Measurements from ENCODE around the gene BLMH. TPM values are rescaled to one million over a fixed set of nuclear protein-coding genes. Genes with fewer than 3 reads are reported as not detected.
A peak's percentile ranks its signal among the peaks of the same experiment; 100 is the strongest.

The BLMH gene
- total and polyA plus RNA-seq, 2 experiments from 2014 or later = 36.4 to 58.7 TPM

DNA sequence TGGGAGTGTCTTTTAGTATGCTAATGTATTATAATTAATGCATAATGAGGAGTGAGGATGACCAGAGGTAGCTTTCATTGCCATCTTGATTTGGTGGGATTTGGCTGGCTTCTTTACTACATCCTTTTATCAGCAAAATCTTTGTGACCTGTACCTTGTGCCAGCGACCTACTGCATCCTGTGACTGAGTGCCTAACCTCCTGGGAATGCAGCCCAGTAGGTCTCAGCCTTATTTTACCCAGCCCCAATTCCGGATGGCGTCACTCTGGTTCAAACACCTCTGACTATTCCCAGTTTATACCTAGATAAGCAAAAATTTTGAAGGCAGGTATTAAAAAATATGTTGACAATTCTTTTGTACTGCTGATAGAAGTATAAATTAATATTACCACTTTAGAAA is 10.5 kb upstream of the BLMH start (continued):
- TF ChIP-seq, protein P1, sequence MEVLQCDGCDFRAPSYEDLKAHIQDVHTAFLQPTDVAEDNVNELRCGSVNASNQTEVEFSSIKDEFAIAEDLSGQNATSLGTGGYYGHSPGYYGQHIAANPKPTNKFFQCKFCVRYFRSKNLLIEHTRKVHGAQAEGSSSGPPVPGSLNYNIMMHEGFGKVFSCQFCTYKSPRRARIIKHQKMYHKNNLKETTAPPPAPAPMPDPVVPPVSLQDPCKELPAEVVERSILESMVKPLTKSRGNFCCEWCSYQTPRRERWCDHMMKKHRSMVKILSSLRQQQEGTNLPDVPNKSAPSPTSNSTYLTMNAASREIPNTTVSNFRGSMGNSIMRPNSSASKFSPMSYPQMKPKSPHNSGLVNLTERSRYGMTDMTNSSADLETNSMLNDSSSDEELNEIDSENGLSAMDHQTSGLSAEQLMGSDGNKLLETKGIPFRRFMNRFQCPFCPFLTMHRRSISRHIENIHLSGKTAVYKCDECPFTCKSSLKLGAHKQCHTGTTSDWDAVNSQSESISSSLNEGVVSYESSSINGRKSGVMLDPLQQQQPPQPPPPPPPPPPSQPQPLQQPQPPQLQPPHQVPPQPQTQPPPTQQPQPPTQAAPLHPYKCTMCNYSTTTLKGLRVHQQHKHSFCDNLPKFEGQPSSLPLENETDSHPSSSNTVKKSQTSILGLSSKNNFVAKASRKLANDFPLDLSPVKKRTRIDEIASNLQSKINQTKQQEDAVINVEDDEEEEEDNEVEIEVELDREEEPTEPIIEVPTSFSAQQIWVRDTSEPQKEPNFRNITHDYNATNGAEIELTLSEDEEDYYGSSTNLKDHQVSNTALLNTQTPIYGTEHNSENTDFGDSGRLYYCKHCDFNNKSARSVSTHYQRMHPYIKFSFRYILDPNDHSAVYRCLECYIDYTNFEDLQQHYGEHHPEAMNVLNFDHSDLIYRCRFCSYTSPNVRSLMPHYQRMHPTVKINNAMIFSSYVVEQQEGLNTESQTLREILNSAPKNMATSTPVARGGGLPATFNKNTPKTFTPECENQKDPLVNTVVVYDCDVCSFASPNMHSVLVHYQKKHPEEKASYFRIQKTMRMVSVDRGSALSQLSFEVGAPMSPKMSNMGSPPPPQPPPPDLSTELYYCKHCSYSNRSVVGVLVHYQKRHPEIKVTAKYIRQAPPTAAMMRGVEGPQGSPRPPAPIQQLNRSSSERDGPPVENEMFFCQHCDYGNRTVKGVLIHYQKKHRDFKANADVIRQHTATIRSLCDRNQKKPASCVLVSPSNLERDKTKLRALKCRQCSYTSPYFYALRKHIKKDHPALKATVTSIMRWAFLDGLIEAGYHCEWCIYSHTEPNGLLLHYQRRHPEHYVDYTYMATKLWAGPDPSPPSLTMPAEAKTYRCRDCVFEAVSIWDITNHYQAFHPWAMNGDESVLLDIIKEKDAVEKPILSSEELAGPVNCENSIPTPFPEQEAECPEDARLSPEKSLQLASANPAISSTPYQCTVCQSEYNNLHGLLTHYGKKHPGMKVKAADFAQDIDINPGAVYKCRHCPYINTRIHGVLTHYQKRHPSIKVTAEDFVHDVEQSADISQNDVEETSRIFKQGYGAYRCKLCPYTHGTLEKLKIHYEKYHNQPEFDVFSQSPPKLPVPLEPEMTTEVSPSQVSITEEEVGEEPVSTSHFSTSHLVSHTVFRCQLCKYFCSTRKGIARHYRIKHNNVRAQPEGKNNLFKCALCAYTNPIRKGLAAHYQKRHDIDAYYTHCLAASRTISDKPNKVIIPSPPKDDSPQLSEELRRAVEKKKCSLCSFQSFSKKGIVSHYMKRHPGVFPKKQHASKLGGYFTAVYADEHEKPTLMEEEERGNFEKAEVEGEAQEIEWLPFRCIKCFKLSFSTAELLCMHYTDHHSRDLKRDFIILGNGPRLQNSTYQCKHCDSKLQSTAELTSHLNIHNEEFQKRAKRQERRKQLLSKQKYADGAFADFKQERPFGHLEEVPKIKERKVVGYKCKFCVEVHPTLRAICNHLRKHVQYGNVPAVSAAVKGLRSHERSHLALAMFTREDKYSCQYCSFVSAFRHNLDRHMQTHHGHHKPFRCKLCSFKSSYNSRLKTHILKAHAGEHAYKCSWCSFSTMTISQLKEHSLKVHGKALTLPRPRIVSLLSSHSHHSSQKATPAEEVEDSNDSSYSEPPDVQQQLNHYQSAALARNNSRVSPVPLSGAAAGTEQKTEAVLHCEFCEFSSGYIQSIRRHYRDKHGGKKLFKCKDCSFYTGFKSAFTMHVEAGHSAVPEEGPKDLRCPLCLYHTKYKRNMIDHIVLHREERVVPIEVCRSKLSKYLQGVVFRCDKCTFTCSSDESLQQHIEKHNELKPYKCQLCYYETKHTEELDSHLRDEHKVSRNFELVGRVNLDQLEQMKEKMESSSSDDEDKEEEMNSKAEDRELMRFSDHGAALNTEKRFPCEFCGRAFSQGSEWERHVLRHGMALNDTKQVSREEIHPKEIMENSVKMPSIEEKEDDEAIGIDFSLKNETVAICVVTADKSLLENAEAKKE (CRISPR knock-in tag; IDR thresholded peaks at IDR 0.05) = no peak
- TF ChIP-seq, protein P2, sequence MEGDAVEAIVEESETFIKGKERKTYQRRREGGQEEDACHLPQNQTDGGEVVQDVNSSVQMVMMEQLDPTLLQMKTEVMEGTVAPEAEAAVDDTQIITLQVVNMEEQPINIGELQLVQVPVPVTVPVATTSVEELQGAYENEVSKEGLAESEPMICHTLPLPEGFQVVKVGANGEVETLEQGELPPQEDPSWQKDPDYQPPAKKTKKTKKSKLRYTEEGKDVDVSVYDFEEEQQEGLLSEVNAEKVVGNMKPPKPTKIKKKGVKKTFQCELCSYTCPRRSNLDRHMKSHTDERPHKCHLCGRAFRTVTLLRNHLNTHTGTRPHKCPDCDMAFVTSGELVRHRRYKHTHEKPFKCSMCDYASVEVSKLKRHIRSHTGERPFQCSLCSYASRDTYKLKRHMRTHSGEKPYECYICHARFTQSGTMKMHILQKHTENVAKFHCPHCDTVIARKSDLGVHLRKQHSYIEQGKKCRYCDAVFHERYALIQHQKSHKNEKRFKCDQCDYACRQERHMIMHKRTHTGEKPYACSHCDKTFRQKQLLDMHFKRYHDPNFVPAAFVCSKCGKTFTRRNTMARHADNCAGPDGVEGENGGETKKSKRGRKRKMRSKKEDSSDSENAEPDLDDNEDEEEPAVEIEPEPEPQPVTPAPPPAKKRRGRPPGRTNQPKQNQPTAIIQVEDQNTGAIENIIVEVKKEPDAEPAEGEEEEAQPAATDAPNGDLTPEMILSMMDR (conservative IDR thresholded peaks at IDR 0.05; ENCODE audit: low read depth in 2 of 2) = no peak

DNA sequence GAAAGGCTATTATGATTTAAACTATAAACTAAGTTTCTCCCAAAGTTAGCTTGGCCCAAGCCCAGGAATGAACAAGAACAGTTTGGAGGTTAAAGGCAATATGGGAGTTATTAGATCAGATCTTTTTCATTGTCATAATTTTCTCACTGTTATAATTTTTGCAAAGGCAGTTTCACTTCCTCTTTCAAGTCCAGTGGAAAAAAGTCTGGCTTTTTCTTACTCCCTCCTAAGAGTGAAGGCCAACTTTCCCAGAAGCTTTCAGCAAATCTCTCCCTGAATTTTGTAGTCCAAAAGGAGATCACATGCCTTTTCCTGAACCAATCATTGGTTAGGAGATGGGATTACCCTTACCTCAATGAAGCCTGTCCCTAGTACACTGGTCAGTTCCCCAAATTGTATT is 9.1 kb upstream of the BLMH start:
- no peaks in the 10 kb centered on the region for H3K79me2 ChIP-seq (replicated peaks; ENCODE audit: insufficient read depth)
- no peaks in the 10 kb centered on the region for H3K36me3 Mint-ChIP-seq (ENCODE audit: low read depth)
- DNase-seq (ENCODE audit: low spot score) = no peak
- no peak overlapping the region for H3K27ac Mint-ChIP-seq
- H3K4me1 ChIP-seq (ENCODE audit: insufficient read depth) = no peaks in the 10 kb centered on the region
- H3K36me3 ChIP-seq (ENCODE audit: insufficient read depth) = no peaks in the 10 kb centered on the region
- no peaks in the 10 kb centered on the region for H4K20me1 ChIP-seq (replicated peaks; ENCODE audit: insufficient read depth)
- H3K27me3 Mint-ChIP-seq (ENCODE audit: insufficient read depth, low read depth, poor library complexity) = peaks cover 3% of the 10 kb centered on the region
- no peak overlapping the region for H3K4me3 Mint-ChIP-seq
- H3F3A ChIP-seq (replicated peaks; ENCODE audit: low read depth) = no peaks in the 10 kb centered on the region
- no peak overlapping the region for H3K27ac ChIP-seq (ENCODE audit: low read depth)
- H3K4me2 ChIP-seq = no peak overlapping the region
- no peaks in the 10 kb centered on the region for H3K4me1 Mint-ChIP-seq
- 0 out of 3 replicates have a peak, but pooled peaks cover 4% of the 10 kb centered on the region for H3K9me3 Mint-ChIP-seq
- H2AFZ ChIP-seq = peak overlapping the region; percentile 32; the same call in 1 of the 2 replicates
- no peak overlapping the region for H3K4me3 ChIP-seq
- ATAC-seq = no peak
- no peaks in the 10 kb centered on the region for H3K9me2 ChIP-seq (ENCODE audit: insufficient read depth)
- no peaks in the 10 kb centered on the region for H3K27me3 ChIP-seq (ENCODE audit: insufficient read depth)
- TF ChIP-seq, protein P3, sequence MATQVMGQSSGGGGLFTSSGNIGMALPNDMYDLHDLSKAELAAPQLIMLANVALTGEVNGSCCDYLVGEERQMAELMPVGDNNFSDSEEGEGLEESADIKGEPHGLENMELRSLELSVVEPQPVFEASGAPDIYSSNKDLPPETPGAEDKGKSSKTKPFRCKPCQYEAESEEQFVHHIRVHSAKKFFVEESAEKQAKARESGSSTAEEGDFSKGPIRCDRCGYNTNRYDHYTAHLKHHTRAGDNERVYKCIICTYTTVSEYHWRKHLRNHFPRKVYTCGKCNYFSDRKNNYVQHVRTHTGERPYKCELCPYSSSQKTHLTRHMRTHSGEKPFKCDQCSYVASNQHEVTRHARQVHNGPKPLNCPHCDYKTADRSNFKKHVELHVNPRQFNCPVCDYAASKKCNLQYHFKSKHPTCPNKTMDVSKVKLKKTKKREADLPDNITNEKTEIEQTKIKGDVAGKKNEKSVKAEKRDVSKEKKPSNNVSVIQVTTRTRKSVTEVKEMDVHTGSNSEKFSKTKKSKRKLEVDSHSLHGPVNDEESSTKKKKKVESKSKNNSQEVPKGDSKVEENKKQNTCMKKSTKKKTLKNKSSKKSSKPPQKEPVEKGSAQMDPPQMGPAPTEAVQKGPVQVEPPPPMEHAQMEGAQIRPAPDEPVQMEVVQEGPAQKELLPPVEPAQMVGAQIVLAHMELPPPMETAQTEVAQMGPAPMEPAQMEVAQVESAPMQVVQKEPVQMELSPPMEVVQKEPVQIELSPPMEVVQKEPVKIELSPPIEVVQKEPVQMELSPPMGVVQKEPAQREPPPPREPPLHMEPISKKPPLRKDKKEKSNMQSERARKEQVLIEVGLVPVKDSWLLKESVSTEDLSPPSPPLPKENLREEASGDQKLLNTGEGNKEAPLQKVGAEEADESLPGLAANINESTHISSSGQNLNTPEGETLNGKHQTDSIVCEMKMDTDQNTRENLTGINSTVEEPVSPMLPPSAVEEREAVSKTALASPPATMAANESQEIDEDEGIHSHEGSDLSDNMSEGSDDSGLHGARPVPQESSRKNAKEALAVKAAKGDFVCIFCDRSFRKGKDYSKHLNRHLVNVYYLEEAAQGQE (IDR thresholded peaks at IDR 0.05; ENCODE audit: unreplicated experiment) = no peak
- TF ChIP-seq POLR2AphosphoS5 (IDR thresholded peaks at IDR 0.05; ENCODE audit: low read depth) = no peak
- no peak for TF ChIP-seq JUNB (IDR thresholded peaks at IDR 0.05; ENCODE audit: unreplicated experiment)
- no peak for TF ChIP-seq NANOG (IDR thresholded peaks at IDR 0.05; ENCODE audit: borderline replicate concordance)
